KBM-7 (cell line): ENCODE measurements around the gene NDUFAF5.
"Not testable (repeated sequence)": the region's sequence is repeated elsewhere in the genome, so short reads cannot be mapped to it uniquely, and the experiment has no call there.

Experiments
- DNase-seq: peaks from one replicate; pipeline ENCODE4 v3.0.0-alpha.2; 2015
- in situ Hi-C: fragments of 300-500 bp; cut with MboI; formaldehyde crosslinking; loops from 2 replicates; pipeline ENCODE4 v1.14.3; 2020; ENCODE audit warnings: low sequenced_read_pairs, low pct_unique_long_range_greater_than_20kb, mixed read lengths

NDUFAF5 gene

DNA sequence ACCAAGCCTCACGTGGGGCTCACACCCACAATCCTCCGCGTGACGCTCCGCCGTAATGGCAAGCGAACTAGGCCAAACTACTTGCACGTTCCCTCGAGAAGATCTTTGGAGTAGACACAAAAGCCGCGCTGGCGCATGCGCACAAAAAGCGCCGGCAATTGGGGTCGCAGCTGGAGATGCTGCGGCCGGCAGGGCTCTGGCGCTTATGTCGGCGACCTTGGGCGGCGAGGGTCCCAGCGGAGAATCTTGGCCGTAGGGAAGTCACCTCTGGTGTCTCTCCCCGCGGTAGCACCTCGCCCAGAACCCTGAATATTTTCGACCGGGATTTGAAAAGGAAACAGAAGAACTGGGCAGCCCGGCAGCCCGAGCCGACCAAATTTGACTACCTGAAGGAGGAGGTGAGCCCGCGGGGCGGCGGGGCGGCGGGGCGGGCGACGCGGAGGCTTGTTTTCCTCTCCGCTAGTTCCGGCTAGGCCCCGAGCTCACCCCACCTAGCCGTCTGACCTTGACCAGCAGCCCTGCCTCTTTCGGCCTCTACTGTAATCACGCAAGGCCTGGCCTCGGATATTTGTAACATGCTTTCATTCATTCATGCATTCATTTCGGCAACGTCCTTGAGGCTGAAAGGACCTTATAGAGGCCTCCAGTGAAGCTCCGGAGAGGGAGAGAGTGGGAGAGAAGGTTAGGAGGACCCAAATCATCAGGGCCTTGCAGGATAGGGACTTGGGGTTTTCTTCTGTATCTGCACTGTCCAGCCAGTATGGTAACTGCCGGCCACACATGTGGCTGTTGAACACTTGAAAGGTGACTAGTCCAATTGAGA, at the start of gene NDUFAF5, which contains the start of gene ESF1:
Gene NDUFAF5, plus strand, starts transcription at position 136 of the 823 bp plus-strand sequence. Its CDS starts 41 bp downstream, at position 177.
Gene ESF1, minus strand, starts transcription at position 27 of the 823 bp plus-strand sequence. CDS start 1,779 bp downstream, outside the sequence.
- in situ Hi-C loops: no loop called here
- peak; percentile 94 for DNase-seq

- in situ Hi-C loops: no loop called here
- no peak for DNase-seq
Observed at GRCh38 chr20:13735826-13736225, 49.0 kb upstream of the NDUFAF5 start.

DNA sequence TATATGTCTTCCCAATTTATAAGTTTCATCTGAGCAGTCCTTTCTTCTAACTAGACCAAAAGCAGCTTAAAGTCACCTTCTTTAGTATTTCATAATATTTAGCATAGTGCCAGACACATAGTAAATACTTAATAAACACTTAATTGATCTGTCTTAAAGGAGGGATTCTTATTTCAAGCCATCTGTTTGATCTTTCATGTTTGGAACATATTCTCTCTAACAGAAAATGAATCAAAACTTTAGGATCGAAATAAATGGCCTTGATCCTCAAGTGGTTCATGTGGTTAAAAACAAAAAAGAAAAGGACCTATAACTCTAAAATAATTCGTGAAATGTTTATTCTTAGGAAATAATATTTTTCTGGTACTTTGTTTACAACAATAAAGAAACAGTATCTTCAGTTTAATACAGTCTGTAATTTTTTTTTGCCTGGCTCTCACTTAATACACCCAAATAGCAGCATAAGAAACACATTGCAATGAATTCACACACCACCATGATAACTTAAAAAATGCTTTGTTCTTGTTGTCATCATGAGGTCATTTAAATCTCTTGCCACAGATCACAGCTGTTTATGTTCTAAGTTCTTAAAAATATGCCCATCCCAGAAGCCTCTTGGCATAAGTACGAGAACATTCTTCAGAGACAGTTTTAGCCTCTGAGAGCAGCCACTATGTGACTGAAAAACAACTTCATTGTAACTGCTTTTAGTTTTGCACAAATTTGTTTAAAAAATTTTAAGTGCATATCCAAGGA, 48.2 kb upstream of the NDUFAF5 start:
- in situ Hi-C loops: no loop called here
- DNase-seq: no peak

DNA sequence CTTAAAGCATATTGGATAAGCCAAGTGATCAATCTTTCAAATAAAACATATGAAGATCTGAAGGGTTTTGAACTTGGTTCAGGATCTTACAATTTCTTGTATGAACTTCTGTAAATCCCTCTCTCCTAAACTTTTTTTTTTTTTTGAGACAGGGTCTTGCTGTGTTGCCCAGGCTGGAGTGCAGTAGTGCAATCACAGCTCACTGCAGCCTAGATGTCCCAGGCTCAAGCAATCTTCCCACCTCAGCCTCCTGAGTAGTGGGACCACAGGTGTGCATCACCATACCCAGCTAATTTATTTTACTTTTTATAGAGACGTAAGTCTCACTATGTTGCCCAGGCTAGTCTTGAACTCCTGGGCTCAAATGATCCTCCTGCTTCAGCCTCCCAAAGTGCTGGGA, 46.6 kb upstream of the NDUFAF5 start:
- in situ Hi-C loops, DNase-seq: not testable (repeated sequence)

GRCh38 chr20:13739731-13740649, 44.8 kb upstream of the NDUFAF5 start:
- in situ Hi-C loops: no loop called here
- peak; percentile 66 for DNase-seq

- no peak for DNase-seq
- in situ Hi-C loops: no loop called here
Observed at GRCh38 chr20:13741879-13742278, 42.9 kb upstream of the NDUFAF5 start.

DNA sequence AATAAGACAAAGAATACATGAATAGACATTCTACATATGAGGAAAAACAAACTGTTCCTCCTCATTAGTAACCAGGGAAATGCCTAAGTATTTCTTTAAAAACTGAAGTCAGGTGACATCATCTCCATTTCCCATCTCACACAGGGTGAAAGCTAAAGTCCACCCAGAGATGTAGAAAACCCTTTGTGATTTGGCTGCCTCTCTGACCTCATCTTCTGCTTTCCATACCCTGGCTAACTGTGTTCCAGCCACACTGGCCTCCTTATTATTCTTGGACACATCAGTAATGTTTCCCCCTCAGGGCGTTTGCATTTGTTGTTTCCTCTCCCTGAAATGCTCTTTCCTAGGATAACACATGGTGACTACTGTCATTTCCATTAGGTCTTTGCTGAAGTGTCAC, 40.5 kb upstream of the NDUFAF5 start:
- in situ Hi-C loops: no loop called here
- no peak for DNase-seq

- in situ Hi-C loops: no loop called here
- DNase-seq: no peak
Observed at GRCh38 chr20:13745784-13746183, 39.0 kb upstream of the NDUFAF5 start.

GRCh38 chr20:13749811-13750210, 35.0 kb upstream of the NDUFAF5 start:
- DNase-seq: peak; percentile 72
- in situ Hi-C loops: no loop called here

DNA sequence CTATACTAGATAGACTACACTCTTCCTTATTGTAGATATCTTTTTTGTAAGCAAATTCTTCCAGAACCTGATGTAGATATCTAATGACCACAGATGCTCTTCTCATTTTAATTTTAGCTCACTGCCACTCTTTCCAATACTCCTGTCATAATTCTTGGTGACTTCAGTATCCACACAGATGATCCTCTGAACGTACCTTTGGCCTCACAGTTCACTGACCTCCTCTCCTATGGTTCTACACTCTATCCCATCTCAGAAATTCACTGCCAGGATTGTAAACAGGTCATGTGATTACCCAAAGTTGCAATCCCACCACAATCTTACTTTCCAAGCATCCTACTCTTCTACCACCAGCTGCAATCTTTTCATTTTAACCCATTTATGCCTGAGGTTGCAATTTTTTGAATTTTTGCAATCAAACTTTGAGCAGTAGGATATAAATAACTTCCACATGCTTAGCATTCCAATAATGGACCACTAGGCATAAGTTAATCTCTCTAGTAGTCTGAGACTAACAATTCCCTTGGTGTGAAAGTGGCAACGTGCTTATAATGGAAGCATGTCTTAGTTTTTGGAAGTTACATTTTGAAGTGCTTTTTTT, 31.3 kb upstream of the NDUFAF5 start:
- no peak for DNase-seq
- in situ Hi-C loops: no loop called here

GRCh38 chr20:13755809-13756208, 29.0 kb upstream of the NDUFAF5 start:
- in situ Hi-C loops: no loop called here
- no peak for DNase-seq

- in situ Hi-C loops: no loop called here
- no peak for DNase-seq
Observed at GRCh38 chr20:13756551-13756950, 28.3 kb upstream of the NDUFAF5 start.

GRCh38 chr20:13758884-13759283, 25.9 kb upstream of the NDUFAF5 start:
- in situ Hi-C loops: no loop called here
- DNase-seq: no peak

DNA sequence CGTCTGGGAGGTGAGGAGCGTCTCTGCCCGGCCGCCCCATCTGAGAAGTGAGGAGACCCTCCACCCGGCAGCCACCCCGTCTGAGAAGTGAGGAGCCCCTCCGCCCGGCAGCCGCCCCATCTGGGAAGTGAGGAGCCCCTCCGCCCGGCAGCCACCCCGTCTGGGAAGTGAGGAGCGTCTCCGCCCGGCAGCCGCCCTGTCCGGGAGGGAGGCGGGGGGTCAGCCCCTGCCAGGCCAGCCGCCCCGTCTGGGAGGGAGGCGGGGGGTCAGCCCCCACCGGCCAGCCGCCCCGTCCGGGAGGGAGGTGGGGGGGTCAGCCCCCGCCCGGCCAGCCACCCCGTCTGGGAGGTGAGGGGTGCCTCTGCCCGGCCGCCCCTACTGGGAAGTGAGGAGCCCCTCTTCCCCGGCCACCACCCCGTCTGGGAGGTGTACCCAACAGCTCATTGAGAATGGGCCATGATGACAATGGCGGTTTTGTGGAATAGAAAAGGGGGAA, 24.3 kb upstream of the NDUFAF5 start:
- in situ Hi-C loops, DNase-seq: not testable (repeated sequence)

GRCh38 chr20:13765299-13765698, 19.5 kb upstream of the NDUFAF5 start:
- in situ Hi-C loops: no loop called here
- DNase-seq: no peak

- no peak for DNase-seq
- in situ Hi-C loops: no loop called here
Observed at GRCh38 chr20:13765868-13766416, 18.9 kb upstream of the NDUFAF5 start.

DNA sequence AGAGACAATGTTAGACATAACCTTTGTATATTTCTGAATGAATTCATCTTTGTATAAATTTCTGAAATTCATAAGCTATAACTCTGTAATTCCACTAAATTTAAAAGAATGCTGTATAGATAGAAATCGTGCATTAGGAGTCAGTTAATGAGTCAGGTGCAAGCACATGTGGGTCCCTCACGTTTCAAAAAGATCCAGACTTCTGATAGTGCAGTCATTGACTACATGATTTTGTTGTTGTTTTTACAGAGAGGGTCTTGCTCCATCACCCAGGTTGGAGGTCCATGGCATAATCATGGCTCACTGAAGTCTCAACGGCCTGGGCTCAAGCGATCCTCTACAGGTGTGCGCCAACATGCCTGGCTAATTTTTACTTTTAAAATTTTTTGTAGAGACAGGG, 14.7 kb upstream of the NDUFAF5 start:
- DNase-seq: no peak
- in situ Hi-C loops: no loop called here

GRCh38 chr20:13771853-13772453, 12.9 kb upstream of the NDUFAF5 start:
- DNase-seq: peak; percentile 49
- in situ Hi-C loops: no loop called here
